Motor neuron (in vitro differentiated cells): ENCODE measurements around the gene CHEK2. TPM values are rescaled to one million over a fixed set of nuclear protein-coding genes. Genes with fewer than 3 reads are reported as not detected.
A peak's percentile ranks its signal among the peaks of the same experiment; 100 is the strongest.
"Not testable (repeated sequence)": the region's sequence is repeated elsewhere in the genome, so short reads cannot be mapped to it uniquely, and the experiment has no call there.

ENCODE experiments used
- ATAC-seq, 8 experiments: fragments of 200-7000 bp; cut with Tn5 transposase; replicated peaks in 6 of 8; 2 replicates each; pipeline ENCODE4 v1.8.0; 2021; ENCODE audit warnings: mild to moderate bottlenecking in 8 of 8, moderate library complexity in 8 of 8
- H3K27ac ChIP-seq, 2 donors: fragments of 250-450 bp; sonication (Bioruptor Pico); 2 replicates each; pipeline ENCODE4 v1.9.0; 2021; ENCODE audit warnings: antibody characterized with exemption in 2 of 2, mild to moderate bottlenecking in 2 of 2, moderate library complexity in 1 of 2
- H3K4me1 ChIP-seq, 2 donors: fragments of 250-450 bp; sonication (Bioruptor Pico); replicated peaks in 1 of 2; 2 replicates each; pipeline ENCODE4 v1.6.1; 2021; ENCODE audit warnings: antibody characterized with exemption in 2 of 2, mild to moderate bottlenecking in 2 of 2, moderate library complexity in 1 of 2
- H3K4me3 ChIP-seq, 5 donors: fragments of 250-450 bp; sonication (Bioruptor Pico); 2 replicates each; pipeline ENCODE4 v1.9.0; 2021; ENCODE audit warnings: antibody characterized with exemption in 5 of 5, mild to moderate bottlenecking in 5 of 5, moderate library complexity in 4 of 5
- WGBS, 10 experiments: fragments of 450-650 bp; shearing (Covaris generic); methylation state at CpG; one replicate each; pipeline ENCODE4 v1.0.0; 2022; 5-methylcytosine and 5-hydroxymethylcytosine counted together
- in situ Hi-C, 9 experiments: fragments of 400-800 bp; cut with MboI; loops; one replicate each; pipeline ENCODE4 v1.15.0; 2021; ENCODE audit warnings: low sequenced_read_pairs in 9 of 9, low pct_unique_long_range_greater_than_20kb in 2 of 9; ENCODE audit not compliant: unreplicated experiment in 9 of 9
- total RNA-seq, 8 experiments: library from RNA; unstranded; fragments of 300-600 nt; gene quantifications; 2 replicates each; pipeline versions ENCODE4 v1.2.3 to v1.2.4, GENCODE V29; 2022

Gene CHEK2
- total RNA-seq, 8 experiments from 2014 or later, result 3.0 to 19.7 (median 10.2) TPM

GRCh38 chr22:28674121-28674563 is 67.5 kb downstream of the CHEK2 start:
- 12 to 92% (median 79%) methylated on average over 2 to 3 of the region's 3 CpGs for WGBS, 10 experiments
- ATAC-seq, result no peak
- no peak overlapping the region for H3K27ac ChIP-seq
- H3K4me3 ChIP-seq, result no peak overlapping the region
- peaks cover 0 to 3% of the 10 kb centered on the region in 2 donors for H3K4me1 ChIP-seq
- in situ Hi-C loops, result no loop called here

- Histone ChIP-seq H3K27ac (no peak overlapping the region), H3K4me1 (no peaks in the 10 kb centered on the region), H3K4me3 (no peak overlapping the region)
- in situ Hi-C loops, result no loop called here
- peak in 1 of 8 experiments; percentile 16 for ATAC-seq
- WGBS, 10 experiments, result 57 to 100% (median 94%) methylated on average over 1 to 3 of the region's 3 CpGs; no CpG with 5 or more reads in 2 of the 10 experiments
These were observed 70.9 kb downstream of the CHEK2 start for GRCh38 chr22:28670756-28671155.

GRCh38 chr22:28670161-28670560 is 71.5 kb downstream of the CHEK2 start:
- H3K4me1 ChIP-seq, result no peaks in the 10 kb centered on the region
- in situ Hi-C loops, result no loop called here
- no peak overlapping the region for H3K27ac ChIP-seq
- H3K4me3 ChIP-seq, result no peak overlapping the region
- 11 to 100% (median 88%) methylated on average over 1 to 4 of the region's 4 CpGs for WGBS, 10 experiments
- peak in 3 of 8 experiments; percentile 97 to 99 (median 99) for ATAC-seq

GRCh38 chr22:28669387-28669786 is 72.2 kb downstream of the CHEK2 start:
- no peak for ATAC-seq
- in situ Hi-C loops, result no loop called here
- Histone ChIP-seq H3K4me3 (no peak overlapping the region), H3K4me1 (no peaks in the 10 kb centered on the region), H3K27ac (no peak overlapping the region)
- WGBS, 10 experiments, result 11 to 90% (median 70%) methylated on average over 1 to 2 of the region's 2 CpGs; no CpG with 5 or more reads in 1 of the 10 experiments

- H3K4me1 ChIP-seq, ATAC-seq, in situ Hi-C loops: not testable (repeated sequence)
- Histone ChIP-seq H3K4me3 (peak overlapping the region; percentile 22 to 32 (median 27)), H3K27ac (peak overlapping the region; percentile 73 to 83)
- no CpG with 5 or more reads among the region's 13 CpGs for WGBS, 10 experiments
These were observed 78.1 kb downstream of the CHEK2 start for GRCh38 chr22:28663569-28663942.

- WGBS, 10 experiments, result 9 to 100% (median 80%) methylated on average over 1 to 3 of the region's 3 CpGs
- Histone ChIP-seq H3K4me3 (no peak overlapping the region), H3K27ac (no peak overlapping the region), H3K4me1 (peaks cover 3% of the 10 kb centered on the region in 2 donors)
- in situ Hi-C loops, result no loop called here
- ATAC-seq, result peak in 1 of 8 experiments; percentile 41
These were observed 83.2 kb downstream of the CHEK2 start for GRCh38 chr22:28658448-28658847.

GRCh38 chr22:28656181-28656580 is 85.4 kb downstream of the CHEK2 start:
- peak in 1 of 8 experiments; percentile 17 for ATAC-seq

GRCh38 chr22:28650463-28650862 is 91.2 kb downstream of the CHEK2 start:
- peaks cover 6 to 15% of the 10 kb centered on the region in 2 donors for H3K4me1 ChIP-seq
- in situ Hi-C loops, result no loop called here
- H3K27ac ChIP-seq, result no peak overlapping the region
- H3K4me3 ChIP-seq, result no peak overlapping the region
- ATAC-seq, result peak in 3 of 8 experiments; percentile 87 to 93 (median 90)

More at GRCh38 chr22:28656181-28656580, 85.4 kb downstream of the CHEK2 start:
- H3K4me3 ChIP-seq, result no peak overlapping the region
- peaks cover 0 to 3% of the 10 kb centered on the region in 2 donors for H3K4me1 ChIP-seq
- in situ Hi-C loops, result no loop called here
- WGBS, 10 experiments, result 86 to 100% (median 96%) methylated on average over 1 to 3 of the region's 3 CpGs; no CpG with 5 or more reads in 4 of the 10 experiments
- H3K27ac ChIP-seq, result peak overlapping the region in 1 of 2 donors; percentile 59

GRCh38 chr22:28648792-28649191 is 92.8 kb downstream of the CHEK2 start:
- in situ Hi-C loops, result no loop called here
- Histone ChIP-seq H3K4me1 (peaks cover 6 to 15% of the 10 kb centered on the region in 2 donors), H3K27ac (no peak overlapping the region), H3K4me3 (no peak overlapping the region)
- 38 to 100% (median 92%) methylated on average over 1 to 4 of the region's 4 CpGs; no CpG with 5 or more reads in 1 of the 10 experiments for WGBS, 10 experiments
- no peak for ATAC-seq

GRCh38 chr22:28647216-28647615 is 94.4 kb downstream of the CHEK2 start:
- Histone ChIP-seq H3K27ac (no peak overlapping the region), H3K4me1 (peaks cover 6 to 15% of the 10 kb centered on the region in 2 donors), H3K4me3 (no peak overlapping the region)
- ATAC-seq, result no peak
- in situ Hi-C loops, result no loop called here
- WGBS, 10 experiments, result 73 to 100% (median 95%) methylated on average over 2 to 3 of the region's 3 CpGs; no CpG with 5 or more reads in 5 of the 10 experiments

- no peak overlapping the region for H3K27ac ChIP-seq
- in situ Hi-C loops, result no loop called here
- no peaks in the 10 kb centered on the region for H3K4me1 ChIP-seq
- no peak for ATAC-seq
- 75 to 100% (median 100%) methylated on average over 1 to 2 of the region's 2 CpGs; no CpG with 5 or more reads in 4 of the 10 experiments for WGBS, 10 experiments
- no peak overlapping the region for H3K4me3 ChIP-seq
These were observed 102.3 kb downstream of the CHEK2 start for GRCh38 chr22:28639321-28639720.

Other genes starting within 250 kb of the CHEK2 start
- gene TTC28, start 62.0 kb downstream of the CHEK2 start, total RNA-seq, result 10 to 100 TPM; 19.2 to 51.4 (median 26.6) TPM
- 10 to 100 TPM in 7 of 8 experiments, 1 to 10 TPM in 1; 7.7 to 25.8 (median 16.2) TPM for gene HSCB, start 219 bp upstream of the CHEK2 start, total RNA-seq
- 10 to 100 TPM; 14.1 to 23.8 (median 16.4) TPM for gene CCDC117, start 30.9 kb upstream of the CHEK2 start, total RNA-seq
- gene XBP1, start 58.7 kb upstream of the CHEK2 start, total RNA-seq, result 100 to 1,000 TPM in 4 of 8 experiments, 10 to 100 TPM in 4; 48.5 to 253 (median 99.5) TPM
- 10 to 100 TPM in 1 of 8 experiments, 1 to 10 TPM in 7; 3.0 to 11.3 (median 5.2) TPM for gene ZNRF3, start 141.8 kb upstream of the CHEK2 start, total RNA-seq